CD4-positive, alpha-beta memory T cell (primary cell): ENCODE measurements around the gene CBLN3. TPM values are rescaled to one million over a fixed set of nuclear protein-coding genes. Genes with fewer than 3 reads are reported as not detected.
"Not testable (repeated sequence)": the region's sequence is repeated elsewhere in the genome, so short reads cannot be mapped to it uniquely, and the experiment has no call there.

Experiments
- CTCF ChIA-PET: fragments of 350-600 bp; sonication (Branson Sonifier 250); formaldehyde crosslinking; loops from one replicate; lab custom pipeline; 2021; ENCODE audit warnings: inconsistent platforms; ENCODE audit not compliant: partially characterized antibody; lab: Charles Lee
- POLR2A ChIA-PET: fragments of 350-600 bp; sonication (Branson Sonifier 250); formaldehyde crosslinking; loops from one replicate; lab custom pipeline; 2021; ENCODE audit not compliant: partially characterized antibody; lab: Charles Lee
- DNase-seq, 5 donors: peaks; one replicate each; pipeline versions ENCODE4 v3.0.0 to v3.0.0-alpha.2; 2020 to 2022; ENCODE audit warnings: mixed read lengths in 1 of 5
- H3K27ac ChIP-seq: one replicate; pipeline ENCODE4 v1.7.0; 2013; ENCODE audit warnings: low read depth, low read length
- H3K27me3 ChIP-seq: 2 replicates; pipeline ENCODE4 v1.7.0; 2013; ENCODE audit warnings: mild to moderate bottlenecking, low read length, moderate library complexity; ENCODE audit not compliant: insufficient read depth
- H3K36me3 ChIP-seq: 2 replicates; pipeline ENCODE4 v1.7.0; 2013; ENCODE audit warnings: mild to moderate bottlenecking, low read length, moderate library complexity; ENCODE audit not compliant: insufficient read depth
- H3K4me1 ChIP-seq: 2 replicates; pipeline ENCODE4 v1.7.0; 2013; ENCODE audit warnings: mild to moderate bottlenecking, low read length, moderate library complexity; ENCODE audit not compliant: insufficient read depth
- H3K4me3 ChIP-seq, 2 donors: one replicate each; pipeline ENCODE4 v1.7.0; 2013; ENCODE audit warnings: low read length in 2 of 2, mild to moderate bottlenecking in 1 of 2
- H3K9me3 ChIP-seq, 2 donors: one replicate each; pipeline ENCODE4 v1.7.0; 2013; ENCODE audit warnings: low read length in 2 of 2, control low read depth in 1 of 2; ENCODE audit not compliant: control insufficient read depth in 1 of 2
- H3K27ac Mint-ChIP-seq, 7 donors: one replicate each; pipeline ENCODE4 v1.8.0; 2020 to 2021; ENCODE audit warnings: mixed read lengths in 7 of 7, mild to moderate bottlenecking in 6 of 7, inconsistent platforms in 3 of 7, moderate library complexity in 3 of 7
- H3K27me3 Mint-ChIP-seq, 2 donors: one replicate each; pipeline ENCODE4 v1.8.0; 2020 to 2021; ENCODE audit warnings: mixed read lengths in 2 of 2
- H3K36me3 Mint-ChIP-seq, 2 donors: one replicate each; pipeline ENCODE4 v1.8.0; 2020 to 2021; ENCODE audit warnings: mixed read lengths in 2 of 2, inconsistent platforms in 1 of 2, mild to moderate bottlenecking in 1 of 2
- H3K4me1 Mint-ChIP-seq, 4 donors: one replicate each; pipeline ENCODE4 v1.8.0; 2020 to 2021; ENCODE audit warnings: mixed read lengths in 4 of 4, mild to moderate bottlenecking in 1 of 4
- H3K4me3 Mint-ChIP-seq, 8 donors: one replicate each; pipeline ENCODE4 v1.8.0; 2020 to 2021; ENCODE audit warnings: mixed read lengths in 8 of 8, mild to moderate bottlenecking in 7 of 8, moderate library complexity in 6 of 8, inconsistent platforms in 3 of 8
- H3K9me3 Mint-ChIP-seq, 8 donors: one replicate each; pipeline ENCODE4 v1.8.0; 2020 to 2021; ENCODE audit warnings: mixed read lengths in 8 of 8, mild to moderate bottlenecking in 5 of 8, inconsistent platforms in 3 of 8, moderate library complexity in 1 of 8
- intact Hi-C: fragments of 100-400 bp; cut with micrococcal nuclease; formaldehyde crosslinking; loops from one replicate; pipeline ENCODE4 v1.15.1; 2023
- polyA plus RNA-seq, 2 donors: library from polyadenylated mRNA; unstranded; fragments of 300-500 nt; fragmentation: Illumina TruSeq; gene quantifications; one replicate each; pipeline ENCODE4 v1.2.3, GENCODE V29; 2021
- total RNA-seq, 2 experiments: library from RNA; stranded (reverse); gene quantifications; one replicate each; pipeline ENCODE4 v1.2.3, GENCODE V29; 2021

The CBLN3 gene
- 1 to 10 TPM; 3.8 to 6.1 TPM for total RNA-seq
- polyA plus RNA-seq, result under 1 TPM in 1 of 2 donors, not detected in 1; 0.41 TPM

GRCh38 chr14:24429395-24430142, at the start of gene CBLN3, which contains the start of gene KHNYN:
Gene CBLN3 (minus strand): TSS chr14:24429668. CDS start chr14:24429054, 614 bp downstream.
Gene KHNYN (plus strand): TSS chr14:24429954. CDS start chr14:24430731, 777 bp downstream.
- peak; percentile 87 to 90 (median 89) for DNase-seq
- peaks cover 24% of the 10 kb centered on the region for H3K36me3 ChIP-seq
- Mint-ChIP-seq H3K9me3 (peaks cover 0 to 2% (median 0%) of the 10 kb centered on the region in 8 donors), H3K36me3 (peaks cover 18 to 34% of the 10 kb centered on the region in 2 donors), H3K27ac (peak within 1 kb of the TSS; percentile 98 to 99 (median 98)), H3K4me3 (peak within 1 kb of the TSS; percentile 90 to 95 (median 92)), H3K4me1 (peaks cover 35 to 65% (median 50%) of the 10 kb centered on the region in 4 donors), H3K27me3 (no peaks in the 10 kb centered on the region)
- no peaks in the 10 kb centered on the region for H3K27me3 ChIP-seq
- H3K4me1 ChIP-seq, result peaks cover 69% of the 10 kb centered on the region
- peak within 1 kb of the TSS; percentile 93 for H3K27ac ChIP-seq
- intact Hi-C loops, result loop anchor here (1.0 to 5.0 kb wide), 6 partner anchors 13 to 862 kb away; partner anchors contain the start of genes AP1G2, LTB4R, LTB4R2 and RABGGTA
- ChIA-PET CTCF (interaction anchor here (1.0 to 24.1 kb wide), 11 partner anchors 12 to 372 kb away, joined by 3 to 791 read pairs (median 28); partner anchors contain the start of genes ADCY4, CIDEB, DHRS1 and LTB4R), POLR2A (interaction anchor here (0.6 to 11.1 kb wide), 39 partner anchors 10 to 1866 kb away, joined by 3 to 361 read pairs (median 5); partner anchors contain the start of genes ADCY4, CHMP4A, DCAF11 and DHRS1)
- H3K4me3 ChIP-seq, result peak within 1 kb of the TSS; percentile 87 to 97
- H3K9me3 ChIP-seq, result no peaks in the 10 kb centered on the region

- no peak overlapping the region for H3K27ac Mint-ChIP-seq
- H3K9me3 Mint-ChIP-seq, result peaks cover 0 to 5% (median under 1%) of the 10 kb centered on the region in 8 donors
- no peaks in the 10 kb centered on the region for H3K9me3 ChIP-seq
- no peaks in the 10 kb centered on the region for H3K4me1 Mint-ChIP-seq
- no peak for DNase-seq
- H3K4me3 Mint-ChIP-seq, result no peak overlapping the region
- CTCF ChIA-PET, result interaction anchor here (0.6 to 2.0 kb wide), 2 partner anchors 9 to 120 kb away, joined by 3 to 7 read pairs; no protein-coding TSS in a partner anchor
- intact Hi-C loops, result no loop called here
- H3K27me3 Mint-ChIP-seq, result peaks cover 0 to 4% of the 10 kb centered on the region in 2 donors
- no peak overlapping the region for H3K27ac ChIP-seq
- no peaks in the 10 kb centered on the region for H3K4me1 ChIP-seq
- H3K27me3 ChIP-seq, result no peaks in the 10 kb centered on the region
- no peaks in the 10 kb centered on the region for H3K36me3 ChIP-seq
- H3K36me3 Mint-ChIP-seq, result peaks cover 0 to 5% of the 10 kb centered on the region in 2 donors
- POLR2A ChIA-PET, result no interaction called here
- H3K4me3 ChIP-seq, result no peak overlapping the region
Measured at GRCh38 chr14:24475261-24475660, 45.8 kb upstream of the CBLN3 start.

DNA sequence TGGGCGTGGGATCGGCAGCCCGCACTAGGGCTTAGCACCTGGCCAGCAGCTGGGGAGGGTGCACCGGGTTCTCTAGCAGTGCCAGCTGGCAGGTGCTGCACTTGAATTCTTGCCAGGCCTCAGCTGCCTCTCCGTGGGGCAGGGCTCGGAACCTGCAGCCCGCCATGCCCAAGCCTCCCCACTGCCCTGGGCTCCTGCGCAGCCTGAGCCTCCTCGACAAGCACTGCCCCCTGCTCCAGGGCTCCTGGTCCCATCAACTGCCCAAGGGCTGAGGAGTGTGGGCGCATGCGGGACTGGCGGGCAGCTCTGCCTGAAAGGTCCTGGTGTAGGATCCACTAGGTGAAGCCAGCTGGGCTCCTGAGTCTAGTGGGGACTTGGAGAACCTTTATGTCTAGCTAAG, 43.7 kb upstream of the CBLN3 start:
- H3K9me3 Mint-ChIP-seq, result peaks cover 0 to 5% (median 0%) of the 10 kb centered on the region in 8 donors
- no peaks in the 10 kb centered on the region for H3K4me1 Mint-ChIP-seq
- H3K27me3 ChIP-seq, result no peaks in the 10 kb centered on the region
- intact Hi-C loops, result no loop called here
- peaks cover 0 to 4% of the 10 kb centered on the region in 2 donors for H3K27me3 Mint-ChIP-seq
- no peaks in the 10 kb centered on the region for H3K36me3 ChIP-seq
- no peak for DNase-seq
- peaks cover 0 to 5% of the 10 kb centered on the region in 2 donors for H3K36me3 Mint-ChIP-seq
- ChIA-PET CTCF (no interaction called here), POLR2A (no interaction called here)
- H3K4me3 Mint-ChIP-seq, result no peak overlapping the region
- no peaks in the 10 kb centered on the region for H3K9me3 ChIP-seq
- no peaks in the 10 kb centered on the region for H3K4me1 ChIP-seq
- H3K27ac Mint-ChIP-seq, result no peak overlapping the region
- H3K4me3 ChIP-seq, result no peak overlapping the region
- no peak overlapping the region for H3K27ac ChIP-seq

DNA sequence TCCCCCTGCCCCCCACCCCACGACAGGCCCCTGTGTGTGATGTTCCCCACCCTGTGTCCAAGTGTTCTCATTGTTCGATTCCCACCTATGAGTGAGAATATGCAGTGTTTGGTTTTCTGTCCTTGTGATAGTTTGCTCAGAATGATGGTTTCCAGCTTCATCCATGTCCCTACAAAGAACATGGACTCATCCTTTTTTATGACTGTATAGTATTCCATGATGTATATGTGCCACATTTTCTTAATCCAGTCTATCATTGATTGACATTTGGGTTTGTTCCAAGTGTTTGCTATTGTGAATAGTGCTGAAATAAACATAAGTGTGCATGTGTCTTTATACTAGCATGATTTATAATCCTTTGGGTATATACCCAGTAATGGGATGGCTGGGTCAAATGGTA, 41.0 kb upstream of the CBLN3 start:
- H3K27ac ChIP-seq, H3K4me3 ChIP-seq, H3K9me3 ChIP-seq, H3K4me1 Mint-ChIP-seq, H3K27me3 ChIP-seq, H3K4me1 ChIP-seq, DNase-seq, H3K4me3 Mint-ChIP-seq, H3K27ac Mint-ChIP-seq, H3K9me3 Mint-ChIP-seq, H3K36me3 Mint-ChIP-seq, H3K36me3 ChIP-seq, H3K27me3 Mint-ChIP-seq, POLR2A ChIA-PET, intact Hi-C loops: not testable (repeated sequence)
- CTCF ChIA-PET, result interaction anchor here (0.7 to 1.4 kb wide), 2 partner anchors 11 to 13 kb away, joined by 4 to 5 read pairs; no protein-coding TSS in a partner anchor

DNA sequence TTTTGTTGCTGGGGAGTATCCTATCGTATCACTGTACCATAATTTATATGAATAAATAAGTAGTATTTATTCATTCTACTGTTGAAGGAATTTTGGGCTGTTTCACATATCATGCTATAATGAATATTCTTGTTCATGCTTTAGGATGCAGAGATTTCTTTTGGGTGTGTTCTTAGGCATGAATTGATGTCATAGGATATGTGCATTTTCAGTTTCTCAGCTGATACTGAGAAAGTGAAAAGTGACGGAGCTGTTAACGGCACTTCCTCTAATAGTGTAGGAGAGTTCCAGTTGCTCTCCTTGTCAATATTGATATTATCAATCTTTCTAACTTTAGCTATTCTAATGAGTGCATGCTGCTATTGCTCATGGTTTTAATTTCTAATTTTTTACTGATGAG, 36.3 kb upstream of the CBLN3 start:
- Mint-ChIP-seq H3K27ac (no peak overlapping the region), H3K36me3 (no peaks in the 10 kb centered on the region), H3K4me3 (peak overlapping the region in 1 of 8 donors; percentile 62), H3K27me3 (peaks cover 0 to 2% of the 10 kb centered on the region in 2 donors), H3K9me3 (peaks cover 0 to 3% (median 0%) of the 10 kb centered on the region in 8 donors), H3K4me1 (peaks cover 16 to 28% (median 20%) of the 10 kb centered on the region in 4 donors)
- peaks cover 27% of the 10 kb centered on the region for H3K4me1 ChIP-seq
- H3K27ac ChIP-seq, result no peak overlapping the region
- H3K9me3 ChIP-seq, result no peaks in the 10 kb centered on the region
- POLR2A ChIA-PET, result no interaction called here
- no peak for DNase-seq
- no peak overlapping the region for H3K4me3 ChIP-seq
- intact Hi-C loops, result no loop called here
- no peaks in the 10 kb centered on the region for H3K36me3 ChIP-seq
- no peaks in the 10 kb centered on the region for H3K27me3 ChIP-seq
- CTCF ChIA-PET, result no interaction called here

- ChIA-PET POLR2A (no interaction called here), CTCF (interaction anchor here (1.0 to 1.2 kb wide), 3 partner anchors 13 to 30 kb away, joined by 3 read pairs; no protein-coding TSS in a partner anchor)
- H3K36me3 Mint-ChIP-seq, result no peaks in the 10 kb centered on the region
- H3K4me3 ChIP-seq, result no peak overlapping the region
- H3K36me3 ChIP-seq, result no peaks in the 10 kb centered on the region
- H3K27ac Mint-ChIP-seq, result peak overlapping the region in 2 of 7 donors; percentile 7 to 72
- H3K27me3 ChIP-seq, result no peaks in the 10 kb centered on the region
- peaks cover 0 to 2% (median 0%) of the 10 kb centered on the region in 8 donors for H3K9me3 Mint-ChIP-seq
- DNase-seq, result no peak
- no peaks in the 10 kb centered on the region for H3K9me3 ChIP-seq
- peak overlapping the region in 6 of 8 donors; percentile 1 to 76 (median 64) for H3K4me3 Mint-ChIP-seq
- peaks cover 16 to 28% (median 20%) of the 10 kb centered on the region in 4 donors for H3K4me1 Mint-ChIP-seq
- intact Hi-C loops, result no loop called here
- peaks cover 27% of the 10 kb centered on the region for H3K4me1 ChIP-seq
- H3K27me3 Mint-ChIP-seq, result no peaks in the 10 kb centered on the region
- H3K27ac ChIP-seq, result no peak overlapping the region
Measured at GRCh38 chr14:24465368-24465767, 35.9 kb upstream of the CBLN3 start.
